Neural progenitor cell (in vitro differentiated cells): Measurements from ENCODE around the gene IGDCC3. TPM values are rescaled to one million over a fixed set of nuclear protein-coding genes. Genes with fewer than 3 reads are reported as not detected.

ENCODE experiments used
- DNase-seq: peaks from one replicate; pipeline ENCODE4 v3.0.0-alpha.2; 2016; ENCODE audit warnings: low spot score
- H2AFZ ChIP-seq: fragments of 200-600 bp; sonication (generic); replicated peaks from 2 replicates; pipeline ENCODE4 v1.6.1; 2016; ENCODE audit warnings: antibody characterized with exemption
- H3F3A ChIP-seq: fragments of 200-600 bp; sonication (generic); 2 replicates; pipeline ENCODE4 v1.6.1; 2016; ENCODE audit warnings: antibody characterized with exemption, low read depth
- H3K27ac ChIP-seq: fragments of 200-600 bp; sonication (generic); 2 replicates; pipeline ENCODE4 v1.5.1; 2016; ENCODE audit warnings: mild to moderate bottlenecking
- H3K27me3 ChIP-seq: fragments of 200-600 bp; sonication (generic); 2 replicates; pipeline ENCODE4 v1.6.1; 2016; ENCODE audit warnings: mild to moderate bottlenecking, moderate library complexity
- H3K36me3 ChIP-seq: fragments of 200-600 bp; sonication (generic); 2 replicates; pipeline ENCODE4 v1.5.1; 2016
- H3K4me1 ChIP-seq: fragments of 200-600 bp; sonication (generic); 2 replicates; pipeline ENCODE4 v1.6.1; 2016; ENCODE audit warnings: mixed run types
- H3K4me2 ChIP-seq: fragments of 200-600 bp; sonication (generic); 2 replicates; pipeline ENCODE4 v1.6.1; 2016
- H3K4me3 ChIP-seq: fragments of 200-600 bp; sonication (generic); 2 replicates; pipeline ENCODE4 v1.5.1; 2016
- H3K79me2 ChIP-seq: fragments of 200-600 bp; sonication (generic); 2 replicates; pipeline ENCODE4 v1.6.1; 2016; ENCODE audit warnings: low read depth
- H3K9ac ChIP-seq: fragments of 200-600 bp; sonication (generic); 2 replicates; pipeline ENCODE4 v1.6.1; 2016
- H3K9me3 ChIP-seq: fragments of 200-600 bp; sonication (generic); 2 replicates; pipeline ENCODE4 v1.5.1; 2016; ENCODE audit warnings: low read depth
- H4K20me1 ChIP-seq: fragments of 200-600 bp; sonication (generic); 2 replicates; pipeline ENCODE4 v1.6.1; 2016; ENCODE audit warnings: low read depth
- H3K27ac Mint-ChIP-seq: 3 replicates; pipeline ENCODE4 v1.8.0; 2021; ENCODE audit warnings: mixed read lengths
- H3K27me3 Mint-ChIP-seq: 2 replicates; pipeline ENCODE4 v1.8.0; 2022; ENCODE audit warnings: low read depth, mild to moderate bottlenecking, inconsistent platforms, moderate library complexity, mixed read lengths; ENCODE audit not compliant: insufficient read depth
- H3K36me3 Mint-ChIP-seq: 3 replicates; pipeline ENCODE4 v1.8.0; 2021; ENCODE audit warnings: mixed read lengths
- H3K4me1 Mint-ChIP-seq: 3 replicates; pipeline ENCODE4 v1.8.0; 2021; ENCODE audit warnings: mixed read lengths
- H3K4me3 Mint-ChIP-seq: 3 replicates; pipeline ENCODE4 v1.8.0; 2021; ENCODE audit warnings: mild to moderate bottlenecking, moderate library complexity, mixed read lengths
- H3K9me3 Mint-ChIP-seq: 3 replicates; pipeline ENCODE4 v1.8.0; 2020; ENCODE audit warnings: mixed read lengths
- EZH2 ChIP-seq: fragments of 200-600 bp; sonication (generic); IDR thresholded peaks from 2 replicates; pipeline ENCODE4 v1.6.1; 2017; ENCODE audit warnings: antibody characterized with exemption, mild to moderate bottlenecking, moderate library complexity
- EZH2phosphoT487 ChIP-seq: fragments of 200-600 bp; sonication (generic); IDR thresholded peaks from 2 replicates; pipeline ENCODE4 v1.6.1; 2017; ENCODE audit warnings: antibody characterized with exemption
- small RNA-seq: library from RNA; depleted of rRNA; stranded (forward); fragments of <200 nt; gene quantifications from one replicate; pipeline ENCODE3, GENCODE V24; 2015
- total RNA-seq: library from RNA; depleted of rRNA; stranded (reverse); fragments of >200 nt; gene quantifications from 2 replicates; pipeline ENCODE4 v1.2.3, GENCODE V29; 2015; ENCODE audit warnings: low replicate concordance
- TF ChIP-seq, protein P1 (sequence below): fragments of 200-600 bp; sonication (generic); IDR thresholded peaks from 2 replicates; pipeline ENCODE4 v1.5.1; 2017; ENCODE audit warnings: antibody characterized with exemption, mild to moderate bottlenecking

IGDCC3 gene
- total RNA-seq, 1 donor from 2014 or later: 15.8 TPM

DNA sequence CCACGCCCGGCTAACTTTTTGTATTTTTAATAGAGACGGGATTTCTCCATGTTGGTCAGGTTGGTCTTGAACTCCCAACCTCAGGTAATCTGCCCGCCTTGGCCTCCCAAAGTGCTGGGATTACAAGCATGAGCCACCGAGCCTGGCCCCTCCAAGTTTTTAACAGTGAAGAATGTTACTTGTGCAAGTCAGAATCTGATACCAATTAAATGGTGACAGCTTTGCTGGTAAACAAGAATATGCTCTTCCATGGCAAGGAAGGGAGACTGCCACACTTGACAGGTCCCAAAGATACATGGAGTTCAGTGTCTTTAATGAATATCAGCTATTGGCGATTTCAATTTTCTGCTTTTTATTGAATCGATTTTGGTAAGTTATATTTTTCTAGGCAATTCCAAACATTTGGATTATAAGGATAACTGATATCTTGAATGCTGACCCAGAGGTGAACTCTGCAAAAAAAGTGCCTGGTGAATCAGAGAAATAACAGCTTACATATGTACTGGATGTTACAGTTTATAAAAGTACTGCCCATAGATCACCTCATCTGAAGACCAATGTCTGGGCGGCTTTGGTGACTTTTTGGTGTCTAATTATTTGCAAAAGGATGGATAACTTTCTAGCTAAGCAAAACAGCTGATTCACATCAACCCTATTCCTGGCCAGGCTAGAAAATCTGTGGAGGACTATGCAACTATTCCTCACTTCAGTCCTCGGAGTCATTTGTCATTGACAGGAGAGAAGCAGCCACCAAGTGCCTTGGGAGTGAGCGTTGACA lies 92.3 kb downstream of the IGDCC3 start:
- Histone ChIP-seq H4K20me1 (no peaks in the 10 kb centered on the region), H2AFZ (peak overlapping the region; percentile 52), H3K79me2 (no peaks in the 10 kb centered on the region), H3F3A (peaks cover 20% of the 10 kb centered on the region), H3K4me1 (peaks cover 6% of the 10 kb centered on the region), H3K9me3 (no peaks in the 10 kb centered on the region), H3K27ac (no peak overlapping the region), H3K4me3 (peak overlapping the region; percentile 58), H3K9ac (no peak overlapping the region), H3K36me3 (no peaks in the 10 kb centered on the region), H3K27me3 (peaks cover 11% of the 10 kb centered on the region), H3K4me2 (peak overlapping the region; percentile 77)
- Mint-ChIP-seq H3K27ac (peak overlapping the region; percentile 35), H3K36me3 (peaks cover 15% of the 10 kb centered on the region), H3K4me1 (peaks cover 19% of the 10 kb centered on the region), H3K27me3 (peaks cover 9% of the 10 kb centered on the region), H3K9me3 (no peaks in the 10 kb centered on the region), H3K4me3 (peak overlapping the region; percentile 87)
- TF ChIP-seq EZH2 (no peak), EZH2phosphoT487 (no peak)
- TF ChIP-seq, protein P1, sequence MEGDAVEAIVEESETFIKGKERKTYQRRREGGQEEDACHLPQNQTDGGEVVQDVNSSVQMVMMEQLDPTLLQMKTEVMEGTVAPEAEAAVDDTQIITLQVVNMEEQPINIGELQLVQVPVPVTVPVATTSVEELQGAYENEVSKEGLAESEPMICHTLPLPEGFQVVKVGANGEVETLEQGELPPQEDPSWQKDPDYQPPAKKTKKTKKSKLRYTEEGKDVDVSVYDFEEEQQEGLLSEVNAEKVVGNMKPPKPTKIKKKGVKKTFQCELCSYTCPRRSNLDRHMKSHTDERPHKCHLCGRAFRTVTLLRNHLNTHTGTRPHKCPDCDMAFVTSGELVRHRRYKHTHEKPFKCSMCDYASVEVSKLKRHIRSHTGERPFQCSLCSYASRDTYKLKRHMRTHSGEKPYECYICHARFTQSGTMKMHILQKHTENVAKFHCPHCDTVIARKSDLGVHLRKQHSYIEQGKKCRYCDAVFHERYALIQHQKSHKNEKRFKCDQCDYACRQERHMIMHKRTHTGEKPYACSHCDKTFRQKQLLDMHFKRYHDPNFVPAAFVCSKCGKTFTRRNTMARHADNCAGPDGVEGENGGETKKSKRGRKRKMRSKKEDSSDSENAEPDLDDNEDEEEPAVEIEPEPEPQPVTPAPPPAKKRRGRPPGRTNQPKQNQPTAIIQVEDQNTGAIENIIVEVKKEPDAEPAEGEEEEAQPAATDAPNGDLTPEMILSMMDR: no peak
- DNase-seq: no peak

DNA sequence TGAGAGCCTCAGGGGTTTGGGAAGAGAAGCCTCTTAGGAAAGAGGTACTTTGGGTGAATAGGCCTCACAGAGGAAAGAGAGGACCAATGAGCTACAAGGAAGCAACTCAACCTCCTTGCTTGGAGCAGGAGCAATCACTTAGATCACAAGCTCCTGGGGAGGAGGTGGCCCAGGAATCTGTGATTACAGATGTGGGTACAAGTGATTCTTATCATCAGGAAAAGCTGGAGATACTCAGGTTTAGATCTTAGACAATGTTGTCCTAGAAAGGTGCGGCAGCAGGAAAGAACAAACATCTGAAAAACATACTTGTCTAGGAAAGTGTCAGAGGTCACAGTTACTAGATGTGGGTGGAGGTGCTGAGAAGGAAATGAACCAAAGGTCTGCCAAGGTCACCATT lies 99.3 kb downstream of the IGDCC3 start:
- Histone ChIP-seq H3K9ac (no peak overlapping the region), H3K79me2 (no peaks in the 10 kb centered on the region), H2AFZ (no peak overlapping the region), H4K20me1 (no peaks in the 10 kb centered on the region), H3K9me3 (no peaks in the 10 kb centered on the region), H3K4me1 (no peaks in the 10 kb centered on the region), H3K4me2 (no peak overlapping the region), H3K36me3 (no peaks in the 10 kb centered on the region), H3K27ac (no peak overlapping the region), H3K4me3 (no peak overlapping the region), H3K27me3 (no peaks in the 10 kb centered on the region), H3F3A (no peaks in the 10 kb centered on the region)
- peaks cover 17% of the 10 kb centered on the region for H3K36me3 Mint-ChIP-seq
- TF ChIP-seq EZH2phosphoT487: no peak
- no peak for TF ChIP-seq EZH2
- TF ChIP-seq, protein P1: no peak
- peaks cover 6% of the 10 kb centered on the region for H3K27me3 Mint-ChIP-seq
- no peak overlapping the region for H3K4me3 Mint-ChIP-seq
- DNase-seq: no peak
- H3K4me1 Mint-ChIP-seq: peaks cover 3% of the 10 kb centered on the region
- H3K27ac Mint-ChIP-seq: no peak overlapping the region
- no peaks in the 10 kb centered on the region for H3K9me3 Mint-ChIP-seq

Small RNAs within 50 kb of the gene (small RNA-seq; reads per million reads assigned to genes)
- 284,167 reads per million, percentile 100 among the genes with 10 or more reads in this experiment for gene RNU5A-1
- 13,668 reads per million, percentile 100 among the genes with 10 or more reads in this experiment for gene RNU5B-1
- gene SNORA24B: 0.34 reads per million, percentile 34 among the genes with 10 or more reads in this experiment

Other genes starting within 250 kb of the IGDCC3 start
- gene PDCD7, start 244.2 kb downstream of the IGDCC3 start, total RNA-seq: 24.7 and 26.2 TPM in 2 replicates
- gene CLPX, start 192.7 kb downstream of the IGDCC3 start, total RNA-seq: 31.5 and 72.6 TPM in 2 replicates
- 0.22 TPM in 1 of 2 replicates, not detected in the other for gene CILP, start 166.5 kb downstream of the IGDCC3 start, total RNA-seq
- gene PARP16, start 91.1 kb downstream of the IGDCC3 start, total RNA-seq: 5.7 and 9.4 TPM in 2 replicates
- not detected in 2 replicates for gene RNU5A-1, start 82.0 kb downstream of the IGDCC3 start, total RNA-seq
- not detected in 2 replicates for gene RNU5B-1, start 73.3 kb downstream of the IGDCC3 start, total RNA-seq
- gene IGDCC4, start 44.9 kb upstream of the IGDCC3 start, total RNA-seq: 13.0 and 17.7 TPM in 2 replicates
- gene DPP8, start 139.7 kb upstream of the IGDCC3 start, total RNA-seq: 25.9 and 39.0 TPM in 2 replicates
- 209 and 271 TPM in 2 replicates for gene HACD3, start 152.5 kb upstream of the IGDCC3 start, total RNA-seq
- gene INTS14, start 233.1 kb upstream of the IGDCC3 start, total RNA-seq: 40.2 and 54.2 TPM in 2 replicates
- gene SLC24A1, start 243.9 kb upstream of the IGDCC3 start, total RNA-seq: 6.0 and 10.6 TPM in 2 replicates